Cortex of kidney (tissue), 1 donor: ENCODE measurements around the gene SSH3.
"Not testable (repeated sequence)": the region's sequence is repeated elsewhere in the genome, so short reads cannot be mapped to it uniquely, and the experiment has no call there.

Source experiments
- DNase-seq: peaks from one replicate; lab custom pipeline; 2025; lab: John Stamatoyannopoulos, UW

SSH3 gene, protein sequence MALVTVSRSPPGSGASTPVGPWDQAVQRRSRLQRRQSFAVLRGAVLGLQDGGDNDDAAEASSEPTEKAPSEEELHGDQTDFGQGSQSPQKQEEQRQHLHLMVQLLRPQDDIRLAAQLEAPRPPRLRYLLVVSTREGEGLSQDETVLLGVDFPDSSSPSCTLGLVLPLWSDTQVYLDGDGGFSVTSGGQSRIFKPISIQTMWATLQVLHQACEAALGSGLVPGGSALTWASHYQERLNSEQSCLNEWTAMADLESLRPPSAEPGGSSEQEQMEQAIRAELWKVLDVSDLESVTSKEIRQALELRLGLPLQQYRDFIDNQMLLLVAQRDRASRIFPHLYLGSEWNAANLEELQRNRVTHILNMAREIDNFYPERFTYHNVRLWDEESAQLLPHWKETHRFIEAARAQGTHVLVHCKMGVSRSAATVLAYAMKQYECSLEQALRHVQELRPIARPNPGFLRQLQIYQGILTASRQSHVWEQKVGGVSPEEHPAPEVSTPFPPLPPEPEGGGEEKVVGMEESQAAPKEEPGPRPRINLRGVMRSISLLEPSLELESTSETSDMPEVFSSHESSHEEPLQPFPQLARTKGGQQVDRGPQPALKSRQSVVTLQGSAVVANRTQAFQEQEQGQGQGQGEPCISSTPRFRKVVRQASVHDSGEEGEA

GRCh38 chr11:67303132-67303834 lies at the start of gene SSH3:
Gene SSH3 (plus strand): TSS chr11:67303530. CDS start chr11:67303626, 96 bp downstream.
- peak; percentile 75 for DNase-seq

GRCh38 chr11:67253872-67254624 lies 49.3 kb upstream of the SSH3 start:
- no peak for DNase-seq

DNA sequence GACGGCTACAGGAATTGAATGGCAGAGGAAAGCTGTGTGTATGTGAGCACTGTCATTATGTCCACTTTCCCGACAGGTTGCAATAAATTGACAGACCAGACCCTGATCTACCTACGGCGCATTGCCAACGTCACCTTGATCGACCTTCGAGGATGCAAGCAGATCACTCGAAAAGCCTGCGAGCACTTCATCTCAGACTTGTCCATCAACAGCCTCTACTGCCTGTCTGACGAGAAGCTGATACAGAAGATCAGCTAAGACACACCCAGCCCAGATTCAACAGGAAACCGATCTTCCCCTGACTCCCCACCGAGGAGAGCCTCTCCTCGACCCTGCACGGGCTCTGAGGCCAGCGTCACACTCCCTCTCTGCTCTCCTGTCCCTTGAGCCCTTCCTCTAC lies 48.5 kb upstream of the SSH3 start:
- no peak for DNase-seq

DNA sequence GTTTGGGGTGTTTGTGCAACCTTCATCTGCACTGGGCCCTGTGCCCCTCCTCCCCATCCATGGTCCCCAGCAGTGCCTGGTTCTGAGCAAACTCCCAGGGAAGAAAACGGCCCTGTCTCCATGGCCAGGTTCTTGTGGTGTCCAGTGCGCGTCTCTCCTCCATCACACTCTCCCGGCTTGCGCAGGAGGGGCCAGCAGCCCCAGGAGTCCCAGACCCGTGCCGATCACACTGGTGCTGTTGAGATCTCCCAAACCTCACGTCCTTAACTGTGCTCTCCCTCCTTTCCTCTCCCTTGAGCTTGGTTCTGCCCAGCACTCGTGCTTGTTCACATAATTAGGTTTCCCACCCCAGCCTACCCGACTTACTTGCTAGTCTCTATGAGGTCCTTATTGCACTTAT lies 48.0 kb upstream of the SSH3 start:
- no peak for DNase-seq

DNA sequence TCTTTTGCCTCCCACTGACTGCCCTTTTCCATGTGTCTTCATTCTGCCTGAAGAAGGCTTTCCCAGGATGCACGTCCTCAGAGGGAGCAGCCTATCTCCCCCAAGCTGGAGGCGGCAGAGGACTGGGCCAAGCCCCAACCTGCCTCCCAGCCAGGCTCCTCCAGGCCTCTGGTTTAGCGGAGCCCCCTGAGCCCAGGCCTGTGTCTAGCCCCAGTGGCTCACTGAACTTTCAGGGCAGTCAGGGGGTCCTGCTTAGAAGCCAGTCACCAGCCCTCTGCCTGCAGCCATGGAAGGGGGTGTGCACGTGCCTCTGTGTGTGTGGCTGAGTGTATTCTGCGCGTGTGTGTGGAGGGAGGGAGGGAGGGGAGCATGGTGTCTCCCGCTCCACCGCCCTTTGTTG lies 47.5 kb upstream of the SSH3 start:
- DNase-seq, result no peak

GRCh38 chr11:67256477-67257135 lies 46.7 kb upstream of the SSH3 start:
- DNase-seq, result no peak

DNA sequence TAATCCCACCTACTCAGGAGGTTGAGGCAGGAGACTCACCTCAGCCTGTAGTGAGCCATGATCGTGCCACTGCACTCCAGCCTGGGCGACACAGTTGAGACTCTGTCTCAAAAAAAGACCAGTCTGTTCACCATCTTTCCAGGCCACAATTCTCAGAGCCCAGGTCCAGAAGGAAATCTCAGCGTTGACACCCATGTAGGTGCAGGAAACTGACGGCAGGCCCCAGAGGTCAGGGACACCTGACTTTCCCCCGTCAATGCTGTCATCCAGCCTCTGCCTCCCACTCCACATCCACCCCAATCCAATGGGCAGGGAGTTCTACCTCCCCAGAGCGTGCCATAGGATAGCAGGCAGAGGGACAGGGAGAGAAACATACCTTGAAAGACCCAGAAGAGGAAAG lies 42.9 kb upstream of the SSH3 start:
- DNase-seq, result no peak

DNA sequence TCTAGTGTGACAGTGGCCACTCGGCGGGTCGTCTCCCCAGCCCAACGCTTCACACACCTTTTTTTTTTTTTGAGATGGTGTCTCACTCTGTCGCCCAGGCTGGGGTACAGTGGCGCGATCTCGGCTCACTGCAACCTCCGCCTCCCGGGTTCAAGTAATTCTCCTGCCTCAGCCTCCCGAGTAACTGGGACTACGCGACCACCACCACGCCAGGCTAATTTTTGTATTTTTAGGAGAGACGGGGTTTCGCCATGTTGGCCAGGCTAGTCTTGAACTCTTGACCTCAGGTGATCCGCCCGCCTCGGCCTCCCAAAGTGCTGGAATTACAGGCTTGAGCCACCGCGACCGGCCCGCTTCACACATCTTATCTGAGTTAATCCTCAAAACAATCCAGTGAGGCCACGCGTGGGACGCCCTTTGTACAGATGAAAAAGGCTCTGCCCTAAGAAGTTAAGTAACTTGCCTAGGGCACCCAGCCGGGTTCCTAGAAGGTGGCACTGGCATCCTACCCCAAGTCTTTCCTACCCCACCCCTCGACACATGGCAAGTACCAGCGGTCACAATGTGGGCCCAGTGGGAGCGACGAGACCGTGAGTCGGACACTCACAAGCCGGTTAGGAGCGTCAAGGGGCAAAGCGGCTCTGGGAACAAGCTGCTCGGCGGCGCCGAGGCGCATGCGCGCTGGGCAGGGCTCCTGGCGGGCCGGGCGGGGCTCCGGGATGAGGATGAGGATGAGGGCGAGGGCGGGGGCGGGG lies 42.3 kb upstream of the SSH3 start:
- DNase-seq, result not testable (repeated sequence)

- DNase-seq, result no peak
Measured at GRCh38 chr11:67261640-67261945, 41.7 kb upstream of the SSH3 start.

- no peak for DNase-seq
Measured at GRCh38 chr11:67261946-67262681, 41.2 kb upstream of the SSH3 start.

DNA sequence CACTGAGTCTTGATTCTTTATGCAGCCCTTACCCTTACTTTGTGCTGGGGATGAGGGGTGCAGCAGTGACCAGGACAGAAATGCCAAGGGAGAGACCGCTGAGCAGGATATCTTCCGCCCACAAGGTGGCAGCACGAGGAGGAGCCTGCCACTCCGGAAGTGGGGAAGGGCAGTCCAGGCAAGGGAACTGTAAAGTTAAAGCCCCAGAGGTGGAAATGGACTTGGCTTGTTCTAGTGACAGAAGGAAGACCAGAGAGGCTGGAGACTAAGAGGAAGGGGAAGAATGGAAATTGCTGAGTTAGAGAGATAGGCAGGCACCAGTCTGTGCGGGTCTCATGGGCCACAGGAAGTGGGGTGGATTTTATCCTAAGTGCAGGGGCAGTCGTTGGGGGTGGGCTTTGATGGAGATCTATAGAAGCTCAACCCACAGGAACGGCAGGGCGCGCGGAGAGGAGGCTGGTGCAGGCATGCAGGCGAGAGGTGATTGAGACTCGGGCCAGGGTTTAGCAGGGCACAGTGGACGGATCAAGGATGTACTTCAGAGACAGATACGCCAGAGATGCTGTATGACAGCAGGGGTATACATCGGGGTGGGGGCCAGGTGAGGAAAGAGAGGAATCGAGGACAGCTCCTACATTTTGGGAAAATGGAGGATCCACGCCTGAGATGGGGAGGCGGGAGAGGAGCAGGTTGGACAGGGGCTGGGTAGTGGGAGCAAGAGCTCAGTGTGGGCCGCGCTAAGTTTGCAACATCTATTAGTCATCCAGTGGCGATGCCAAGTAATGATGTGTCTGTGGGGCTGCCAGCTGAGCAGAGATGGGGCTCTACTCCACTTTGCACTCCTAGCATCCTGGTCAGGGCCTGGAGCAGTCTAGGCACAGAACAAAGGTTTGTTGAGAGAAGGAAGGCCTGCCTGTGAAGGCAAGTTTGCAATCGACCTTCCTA lies 40.3 kb upstream of the SSH3 start:
- DNase-seq, result no peak

GRCh38 chr11:67264260-67264659 lies 39.1 kb upstream of the SSH3 start:
- no peak for DNase-seq

- no peak for DNase-seq
Measured at GRCh38 chr11:67264877-67265632, 38.3 kb upstream of the SSH3 start.

DNA sequence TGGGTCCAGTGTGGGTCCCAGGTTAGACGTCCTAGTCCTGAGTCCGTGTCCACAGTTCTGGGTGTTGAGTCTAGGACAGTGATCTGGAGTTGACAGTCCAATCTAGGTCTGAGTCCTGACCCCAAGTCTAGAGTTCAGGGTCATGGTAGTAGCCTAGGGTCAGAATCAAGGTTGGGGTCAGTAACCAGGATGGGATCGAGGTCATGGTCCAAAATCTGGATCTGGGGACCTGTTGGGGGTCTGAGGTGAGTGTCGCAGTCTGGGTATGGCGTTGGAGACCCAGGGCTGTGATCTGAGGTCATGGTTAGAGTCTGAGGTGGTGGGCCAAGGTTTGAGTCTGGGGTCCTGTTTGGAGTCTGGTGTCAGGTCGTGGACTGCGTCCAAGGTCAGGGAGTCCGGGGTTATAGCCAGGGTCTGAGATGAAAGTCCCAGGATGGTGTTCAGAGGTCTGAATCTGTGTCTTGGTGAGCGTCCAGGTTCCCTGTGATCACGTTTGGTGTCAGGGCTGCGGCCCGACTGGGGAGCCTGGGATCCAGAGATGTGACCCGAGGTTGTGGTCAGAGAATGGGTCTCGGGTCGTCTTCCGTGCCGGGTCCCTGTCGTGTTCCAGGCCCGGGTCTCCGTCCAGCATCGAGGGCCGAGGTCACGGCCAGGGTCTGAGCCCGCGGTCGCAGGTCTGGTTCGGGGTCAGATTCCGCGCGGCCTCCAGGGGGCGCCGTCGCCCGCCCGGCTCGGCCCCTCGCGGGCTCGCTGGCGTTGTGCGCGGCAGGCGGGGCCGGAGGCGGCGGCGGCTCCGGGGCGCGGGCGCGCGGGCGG lies 37.5 kb upstream of the SSH3 start:
- no peak for DNase-seq

GRCh38 chr11:67266449-67267187 lies 36.7 kb upstream of the SSH3 start, which contains the start of gene GRK2:
Gene GRK2 (plus strand): TSS chr11:67266473. CDS start chr11:67266700, 227 bp downstream.
- DNase-seq, result no peak

DNA sequence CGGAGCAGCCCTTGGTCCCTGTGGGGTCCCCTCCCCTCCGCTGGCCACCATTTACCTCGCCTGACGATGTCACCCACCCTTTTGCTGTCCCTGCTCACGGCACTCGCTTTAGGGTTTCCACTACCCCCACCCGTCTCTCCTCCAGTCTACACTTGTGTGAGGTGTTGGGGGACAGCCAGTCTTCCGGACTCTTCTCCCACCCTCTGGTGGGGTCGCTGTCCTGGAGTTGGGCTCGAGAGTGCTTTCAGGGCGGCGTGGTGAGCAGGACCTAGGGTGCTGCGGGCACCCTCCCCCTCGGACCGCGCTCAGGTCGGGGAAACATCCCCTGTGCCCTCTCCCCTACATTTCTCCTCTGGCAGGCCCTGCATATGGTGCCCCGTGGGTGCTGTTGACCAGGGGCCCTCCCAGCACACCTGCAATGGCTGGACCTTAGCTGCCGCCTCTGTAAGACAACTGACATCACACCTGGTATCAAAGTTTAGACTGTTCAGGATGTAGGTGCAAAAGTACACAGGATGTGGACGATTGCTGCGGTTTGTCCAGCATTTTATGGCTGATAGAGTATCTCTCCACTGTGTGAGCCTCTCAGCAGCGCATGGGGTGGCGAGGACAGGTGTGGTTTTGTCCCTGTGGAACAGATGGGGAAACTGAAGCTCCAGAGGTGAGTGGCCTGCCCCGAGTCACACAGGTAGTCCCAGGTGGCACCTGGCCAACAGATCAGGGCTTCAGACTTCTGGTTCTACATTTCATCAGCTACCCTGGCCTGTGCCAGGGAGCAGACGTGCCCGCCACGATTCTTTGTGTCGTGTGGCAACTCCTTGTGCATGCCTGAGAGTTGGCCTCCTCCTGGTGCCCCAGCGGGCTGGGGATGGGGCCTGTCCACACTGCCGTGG lies 35.9 kb upstream of the SSH3 start:
- no peak for DNase-seq
